HepG2 (cell line): Measurements from ENCODE around the gene KRT2. TPM values are rescaled to one million over a fixed set of nuclear protein-coding genes. Genes with fewer than 3 reads are reported as not detected.

Source experiments
- ATAC-seq: fragments of 200-7000 bp; cut with Tn5 transposase; 3 replicates; pipeline ENCODE4 v1.9.1; 2020; ENCODE audit warnings: mild to moderate bottlenecking, moderate library complexity
- BruUV-seq: library from RNA; stranded (reverse); fragments of 400-500 nt; replicated peaks from 2 replicates; lab custom pipeline; 2021; lab: Mats Ljungman, UMichigan
- CTCF ChIA-PET: fragments of 300-600 bp; formaldehyde crosslinking; extraction: SDS; loops from one replicate; lab custom pipeline; 2021; ENCODE audit warnings: low total read pairs, inconsistent platforms, low intra/inter-chr PET ratio; lab: Yijun Ruan, JAX
- POLR2A ChIA-PET: fragments of 350-600 bp; sonication (Branson Sonifier 250); formaldehyde crosslinking; loops from one replicate; lab custom pipeline; 2020; ENCODE audit warnings: antibody characterized with exemption, inconsistent platforms; lab: Yijun Ruan, JAX
- DNase-seq: peaks from one replicate; pipeline ENCODE4 v3.0.0-alpha.2; 2015; ENCODE audit warnings: low spot score
- FAIRE-seq: peaks from 3 replicates; lab custom pipeline; 2011; peaks lifted over from hg19 to GRCh38; lab: Jason Lieb, UNC
- H2AFZ ChIP-seq: one replicate; pipeline ENCODE4 v1.6.1; 2011; ENCODE audit warnings: low read length, inconsistent platforms
- H3K27ac ChIP-seq: fragments of 300-600 bp; 3 replicates; pipeline ENCODE4 v1.8.0; 2011; ENCODE audit warnings: mixed run types, mild to moderate bottlenecking, mixed read lengths, low read length, inconsistent platforms; ENCODE audit not compliant: insufficient read depth; ENCODE audit errors: extremely low read length
- H3K27me3 ChIP-seq, 2 experiments: fragments of 200-600 bp in 1 of 2; 2 replicates in 1 of 2; 3 replicates in 1 of 2; pipeline versions ENCODE4 v1.6.0 to v1.8.0; 2011; ENCODE audit warnings: low read length in 2 of 2, mild to moderate bottlenecking in 2 of 2, moderate library complexity in 2 of 2, inconsistent platforms in 1 of 2; ENCODE audit not compliant: insufficient read depth in 2 of 2, control insufficient read depth in 1 of 2
- H3K36me3 ChIP-seq, 2 experiments: fragments of 200-600 bp in 1 of 2; replicated peaks in 1 of 2; 2 replicates in 1 of 2; 3 replicates in 1 of 2; pipeline versions ENCODE4 v1.5.1 to v1.8.0; 2011; ENCODE audit warnings: low read length in 2 of 2, inconsistent platforms in 1 of 2; ENCODE audit not compliant: insufficient read depth in 2 of 2, control insufficient read depth in 1 of 2
- H3K4me1 ChIP-seq: 2 replicates; pipeline ENCODE4 v1.5.1; 2012; ENCODE audit warnings: low read length, inconsistent platforms; ENCODE audit not compliant: insufficient read depth
- H3K4me2 ChIP-seq: 2 replicates; pipeline ENCODE4 v1.6.0; 2011; ENCODE audit warnings: low read depth, low read length, inconsistent platforms
- H3K4me3 ChIP-seq, 3 experiments: fragments of 200-600 bp in 1 of 3; sonication (generic), shearing (Covaris generic) in 1 of 3; replicated peaks in 1 of 3; 2 replicates each; pipeline ENCODE4 v1.5.1; 2011 to 2016; ENCODE audit warnings: low read length in 3 of 3, inconsistent platforms in 2 of 3, low read depth in 2 of 3, mild to moderate bottlenecking in 2 of 3, control low read depth in 1 of 3, mixed read lengths in 1 of 3; ENCODE audit not compliant: insufficient read depth in 1 of 3
- H3K79me2 ChIP-seq: one replicate; pipeline ENCODE4 v1.6.1; 2011; ENCODE audit warnings: low read length, inconsistent platforms; ENCODE audit not compliant: insufficient read depth
- H3K9ac ChIP-seq: 2 replicates; pipeline ENCODE4 v1.6.0; 2011; ENCODE audit warnings: mild to moderate bottlenecking, low read depth, low read length, inconsistent platforms; ENCODE audit not compliant: insufficient read depth
- H3K9me3 ChIP-seq: 2 replicates; pipeline ENCODE4 v1.5.1; 2012; ENCODE audit warnings: mild to moderate bottlenecking, low read length
- H4K20me1 ChIP-seq: 2 replicates; pipeline ENCODE4 v1.6.0; 2011; ENCODE audit warnings: inconsistent platforms, mild to moderate bottlenecking, low read length, moderate library complexity; ENCODE audit not compliant: insufficient read depth
- AHR ChIP-seq: IDR thresholded peaks from 2 replicates; pipeline ENCODE4 v1.6.1; 2018; ENCODE audit warnings: missing genetic modification reagents, missing compliant biosample characterization
- ATF7-NPFF ChIP-seq: sonication (generic); formaldehyde crosslinking; IDR thresholded peaks from 2 replicates; pipeline ENCODE4 v1.8.1; 2023; ENCODE audit warnings: mild to moderate bottlenecking, low read depth, missing genetic modification reagents, moderate library complexity
- CCAR2 ChIP-seq: fragments of 200-400 bp; formaldehyde crosslinking; optimal IDR thresholded peaks from 2 replicates; pipeline ENCODE3; 2018; ENCODE audit warnings: low read depth, mild to moderate bottlenecking, low read length, moderate library complexity
- EP300 ChIP-seq, 3 experiments: sonication (generic) in 1 of 3; formaldehyde crosslinking in 1 of 3; IDR thresholded peaks; 2 replicates each; pipeline versions ENCODE4 v1.5.1 to v1.6.1; 2011 to 2020; ENCODE audit warnings: low read depth in 2 of 3, low read length in 2 of 3, borderline replicate concordance in 1 of 3, improper control_type of control experiment in 1 of 3, mild to moderate bottlenecking in 1 of 3, missing genetic modification reagents in 1 of 3, moderate library complexity in 1 of 3
- GTF2F1 ChIP-seq: fragments of 150-350 bp; IDR thresholded peaks from 2 replicates; pipeline ENCODE4 v1.6.1; 2014; ENCODE audit warnings: low read length
- HNRNPUL1 ChIP-seq: fragments of 200-400 bp; formaldehyde crosslinking; IDR thresholded peaks from 2 replicates; pipeline ENCODE4 v1.6.1; 2017; ENCODE audit warnings: low read depth, mild to moderate bottlenecking, low read length, moderate library complexity
- IKZF1 ChIP-seq: fragments of 450-650 bp; IDR thresholded peaks from 2 replicates; pipeline ENCODE4 v1.7.1; 2016
- PHF5A ChIP-seq: IDR thresholded peaks from one replicate; pipeline ENCODE4 v1.6.1; 2018; ENCODE audit warnings: low read depth, missing genetic modification reagents; ENCODE audit not compliant: unreplicated experiment
- SOX5 ChIP-seq: IDR thresholded peaks from 2 replicates; pipeline ENCODE4 v1.6.1; 2016; ENCODE audit warnings: borderline replicate concordance
- SSRP1 ChIP-seq: IDR thresholded peaks from 2 replicates; pipeline ENCODE4 v1.6.1; 2016; ENCODE audit warnings: control low read depth
- TIGD3 ChIP-seq: sonication (generic); formaldehyde crosslinking; IDR thresholded peaks from 2 replicates; pipeline ENCODE4 v1.5.1; 2020; ENCODE audit warnings: mild to moderate bottlenecking, missing genetic modification reagents, borderline replicate concordance
- ZFP41 ChIP-seq: sonication (generic); formaldehyde crosslinking; IDR thresholded peaks from 2 replicates; pipeline ENCODE4 v1.4.0; 2020; ENCODE audit warnings: mild to moderate bottlenecking, missing genetic modification reagents, borderline replicate concordance
- ZNF451 ChIP-seq: sonication (generic); formaldehyde crosslinking; IDR thresholded peaks from 2 replicates; pipeline ENCODE4 v1.5.0; 2020; ENCODE audit warnings: mild to moderate bottlenecking, missing genetic modification reagents
- ZNF567 ChIP-seq: sonication (generic); formaldehyde crosslinking; IDR thresholded peaks from 2 replicates; pipeline ENCODE4 v1.8.1; 2023; ENCODE audit warnings: mild to moderate bottlenecking, missing genetic modification reagents, borderline replicate concordance
- ZNF577 ChIP-seq: sonication (generic); formaldehyde crosslinking; IDR thresholded peaks from 2 replicates; pipeline ENCODE4 v1.4.0; 2020; ENCODE audit warnings: mild to moderate bottlenecking, low read depth, missing genetic modification reagents, borderline replicate concordance
- ZNF709 ChIP-seq: sonication (generic); formaldehyde crosslinking; IDR thresholded peaks from 2 replicates; pipeline ENCODE4 v1.5.0; 2020; ENCODE audit warnings: mild to moderate bottlenecking, missing genetic modification reagents
- ZNF780A ChIP-seq: sonication (generic); formaldehyde crosslinking; IDR thresholded peaks from 2 replicates; pipeline ENCODE4 v1.8.0; 2022; ENCODE audit warnings: mild to moderate bottlenecking, missing genetic modification reagents, moderate library complexity
- WGBS: methylation state at CpG from one replicate; pipeline ENCODE4 v1.1.6; 2017; ENCODE audit warnings: low lambda C conversion rate; 5-methylcytosine and 5-hydroxymethylcytosine counted together
- in situ Hi-C: cut with HindIII; loops from 2 replicates; pipeline ENCODE4 v1.10.0; 2017; ENCODE audit warnings: low pct_unique_long_range_greater_than_20kb; ENCODE audit not compliant: extremely low pct_ligation_motif_present
- intact Hi-C: fragments of 100-400 bp; cut with micrococcal nuclease; formaldehyde crosslinking; loops from one replicate; pipeline ENCODE4 v1.10.0; 2022; ENCODE audit not compliant: unreplicated experiment
- polyA plus RNA-seq, 8 experiments: library from polyadenylated mRNA; depleted of rRNA in 3 of 8; stranded (reverse) in 7 of 8; unstranded in 1 of 8; fragments of >200 nt; fragmentation: Illumina TruSeq in 4 of 8; extraction: Trizol in 4 of 8; gene quantifications; 2 replicates each; pipeline versions ENCODE4 v1.2.1 to v1.2.3, GENCODE V29; 2011 to 2016; ENCODE audit warnings: low read depth in 4 of 8, missing spikeins in 1 of 8, mixed read lengths in 1 of 8; ENCODE audit not compliant: insufficient read depth in 1 of 8
- total RNA-seq, 5 experiments: library from RNA; depleted of rRNA; stranded (reverse); fragments of >200 nt; fragmentation: Illumina TruSeq; extraction: Trizol; gene quantifications; 2 replicates each; pipeline ENCODE4 v1.2.3, GENCODE V29; 2016; ENCODE audit warnings: low read depth in 1 of 5

KRT2 gene
- total and polyA plus RNA-seq, 2 of the 13 experiments (the other 11 are each of a cell fraction or from before 2014, with no cell fraction given): not detected

DNA sequence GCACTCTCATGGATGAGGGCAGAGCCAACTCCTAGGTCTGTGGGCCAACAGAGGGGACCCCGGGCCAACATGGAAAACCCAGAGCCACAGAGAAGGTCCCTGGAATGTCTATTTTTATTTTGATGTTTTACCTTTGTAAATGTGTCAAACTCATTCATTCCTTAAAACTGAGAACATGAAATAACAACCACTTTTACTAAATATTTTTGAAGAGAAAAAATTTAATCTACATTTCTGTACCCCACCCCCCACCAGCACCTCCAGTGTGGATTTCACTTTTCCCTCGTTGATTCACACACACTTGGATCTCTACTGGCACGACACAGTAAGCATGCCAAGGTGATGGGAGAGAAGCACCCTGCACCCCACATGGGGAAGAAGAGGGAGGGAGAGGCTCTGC lies 44.6 kb upstream of the KRT2 start (continued):
- TF ChIP-seq TIGD3: no peak
- TF ChIP-seq SOX5: no peak
- no peak for TF ChIP-seq ZFP41 (CRISPR knock-in tag)
- no peak for TF ChIP-seq AHR (CRISPR knock-in tag)
- no peak for TF ChIP-seq GTF2F1
- TF ChIP-seq SSRP1 (CRISPR knock-in tag): no peak

DNA sequence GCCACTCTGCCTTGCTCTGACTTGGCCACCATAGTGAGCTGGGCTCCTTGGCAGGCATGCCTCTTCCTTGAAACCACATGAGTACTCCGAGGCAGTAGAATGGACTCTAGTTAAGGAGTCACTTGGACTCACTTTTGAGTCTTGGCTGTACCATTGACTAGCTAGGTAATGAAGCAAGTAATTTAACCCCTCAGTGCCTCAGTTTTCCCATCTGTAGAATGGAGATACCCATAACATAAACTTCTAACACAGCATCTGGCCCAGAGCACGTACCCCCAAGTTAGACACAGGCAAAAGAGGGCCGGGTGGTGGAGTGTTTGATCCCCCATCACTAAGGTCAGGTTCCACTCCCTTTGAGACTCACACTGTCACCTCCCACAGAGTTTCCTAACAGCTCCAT lies 43.0 kb upstream of the KRT2 start:
- no peaks in the 10 kb centered on the region for H3K4me1 ChIP-seq
- no peak overlapping the region for H3K4me3 ChIP-seq
- no peak overlapping the region for H3K9ac ChIP-seq
- no TSS peak for BruUV-seq
- in situ Hi-C loops (loop anchor here (25.0 kb wide), 1 partner anchor 292 kb away; no protein-coding TSS in a partner anchor), intact Hi-C loops (no loop called here)
- no peak overlapping the region for H2AFZ ChIP-seq
- ChIA-PET POLR2A (no interaction called here), CTCF (no interaction called here)
- H4K20me1 ChIP-seq: no peaks in the 10 kb centered on the region
- H3K79me2 ChIP-seq: no peaks in the 10 kb centered on the region
- ATAC-seq (no peak), DNase-seq (no peak), FAIRE-seq (no peak)
- H3K27me3 ChIP-seq: peaks cover 5 to 50% of the 10 kb centered on the region in 2 experiments
- no peak for TF ChIP-seq PHF5A
- 0% methylated on average over 2 of the region's 3 CpGs for WGBS
- no peaks in the 10 kb centered on the region for H3K36me3 ChIP-seq
- no peaks in the 10 kb centered on the region for H3K9me3 ChIP-seq
- no peak overlapping the region for H3K4me2 ChIP-seq
- H3K27ac ChIP-seq: no peak overlapping the region

DNA sequence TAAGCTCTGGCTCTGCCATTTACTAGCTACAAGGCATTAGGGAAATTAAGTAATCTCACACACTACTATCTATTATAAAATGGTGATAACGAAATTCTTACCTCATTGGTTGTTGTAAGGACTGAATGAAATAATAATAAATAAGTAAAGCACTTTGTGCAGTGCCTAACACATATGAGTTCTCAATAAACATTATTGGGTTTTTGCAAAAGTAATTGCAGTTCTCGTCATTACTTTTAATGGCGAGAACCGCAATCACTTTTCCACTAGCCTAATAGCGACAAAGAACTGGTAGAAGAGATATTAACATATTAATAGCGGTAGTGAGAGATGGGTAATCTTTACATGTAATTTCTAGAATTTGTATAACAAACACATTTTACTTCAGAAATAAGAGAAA lies 42.1 kb upstream of the KRT2 start:
- no peak overlapping the region for H3K9ac ChIP-seq
- no peaks in the 10 kb centered on the region for H3K9me3 ChIP-seq
- DNase-seq (no peak), ATAC-seq (no peak), FAIRE-seq (no peak)
- H3K27me3 ChIP-seq: peaks cover 5 to 54% of the 10 kb centered on the region in 2 experiments; a peak in 4 of 5 replicates
- H3K4me2 ChIP-seq: no peak overlapping the region
- no peak overlapping the region for H3K27ac ChIP-seq
- no peak overlapping the region for H3K4me3 ChIP-seq
- in situ Hi-C loops (loop anchor here (25.0 kb wide), 1 partner anchor 293 kb away; no protein-coding TSS in a partner anchor), intact Hi-C loops (no loop called here)
- BruUV-seq: no TSS peak
- no peaks in the 10 kb centered on the region for H3K4me1 ChIP-seq
- POLR2A ChIA-PET: no interaction called here
- no peaks in the 10 kb centered on the region for H3K79me2 ChIP-seq
- WGBS: 18% methylated on average over 6 of the region's 6 CpGs
- H2AFZ ChIP-seq: no peak overlapping the region
- no peaks in the 10 kb centered on the region for H3K36me3 ChIP-seq
- no peaks in the 10 kb centered on the region for H4K20me1 ChIP-seq
- CTCF ChIA-PET: no interaction called here
- TF ChIP-seq ZNF567 (CRISPR knock-in tag) (no peak), ZNF451 (CRISPR knock-in tag) (no peak), ZNF780A (no peak), HNRNPUL1 (no peak), ZNF577 (CRISPR knock-in tag) (no peak), EP300 (IDR thresholded peaks at IDR 0.05; ENCODE audit: low read depth in 2 of 2, low read length in 2 of 2) (no peak), EP300 (CRISPR knock-in tag; IDR thresholded peaks at IDR 0.05; ENCODE audit: borderline replicate concordance) (no peak), CCAR2 (no peak), IKZF1 (no peak), ZNF709 (CRISPR knock-in tag) (no peak), ATF7-NPFF (CRISPR knock-in tag) (no peak)
